IMR-90 (cell line): ENCODE data around the gene VAC14. TPM values are rescaled to one million over a fixed set of nuclear protein-coding genes. Genes with fewer than 3 reads are reported as not detected.
A peak's percentile ranks its signal among the peaks of the same experiment; 100 is the strongest.

Source experiments
- ATAC-seq: fragments of 200-7000 bp; cut with Tn5 transposase; 2 replicates; pipeline ENCODE4 v1.9.1; 2020; ENCODE audit warnings: low read depth, mild to moderate bottlenecking, moderate library complexity
- BruUV-seq: library from RNA; stranded (reverse); fragments of 400-500 nt; replicated peaks from 2 replicates; lab custom pipeline; 2021; lab: Mats Ljungman, UMichigan
- CTCF ChIA-PET: fragments of 300-600 bp; formaldehyde crosslinking; extraction: SDS; loops from one replicate; lab custom pipeline; 2021; ENCODE audit warnings: antibody characterized with exemption; lab: Yijun Ruan, JAX
- POLR2A ChIA-PET: fragments of 300-600 bp; sonication (Branson Sonifier 250); formaldehyde crosslinking; loops from one replicate; lab custom pipeline; 2022; ENCODE audit warnings: antibody characterized with exemption; ENCODE audit not compliant: unreplicated experiment; lab: Charles Lee
- DNase-seq: peaks from one replicate; pipeline ENCODE4 v3.0.0; 2013
- H2AFZ ChIP-seq: replicated peaks from 2 replicates; pipeline ENCODE3; 2013; ENCODE audit warnings: low read length, mild to moderate bottlenecking; ENCODE audit not compliant: poor library complexity
- H2AK5ac ChIP-seq: 2 replicates; pipeline ENCODE4 v1.6.1; 2013; ENCODE audit warnings: low read depth, low read length, inconsistent platforms
- H2AK9ac ChIP-seq: replicated peaks from 2 replicates; pipeline ENCODE3; 2013; ENCODE audit warnings: mild to moderate bottlenecking, low read depth, low read length, moderate library complexity; ENCODE audit not compliant: poor library complexity
- H2BK120ac ChIP-seq: 2 replicates; pipeline ENCODE4 v1.6.1; 2013; ENCODE audit warnings: low read depth, low read length, inconsistent platforms
- H2BK15ac ChIP-seq: 3 replicates; pipeline ENCODE4 v1.6.1; 2013; ENCODE audit warnings: low read depth, low read length, inconsistent platforms
- H2BK20ac ChIP-seq: 2 replicates; pipeline ENCODE4 v1.6.1; 2013; ENCODE audit warnings: low read depth, mild to moderate bottlenecking, inconsistent platforms, low read length, moderate library complexity
- H2BK5ac ChIP-seq: 2 replicates; pipeline ENCODE4 v1.6.1; 2013; ENCODE audit warnings: mild to moderate bottlenecking, low read depth, low read length, inconsistent platforms; ENCODE audit not compliant: poor library complexity, severe bottlenecking
- H3K14ac ChIP-seq: replicated peaks from 2 replicates; pipeline ENCODE4 v1.6.1; 2013; ENCODE audit warnings: low read depth, low read length, inconsistent platforms
- H3K18ac ChIP-seq: 2 replicates; pipeline ENCODE4 v1.6.1; 2013; ENCODE audit warnings: low read depth, low read length, control low read depth
- H3K23ac ChIP-seq: 2 replicates; pipeline ENCODE4 v1.6.1; 2013; ENCODE audit warnings: low read depth, low read length, inconsistent platforms
- H3K27ac ChIP-seq: 2 replicates; pipeline ENCODE4 v1.5.1; 2013; ENCODE audit warnings: mild to moderate bottlenecking, control low read depth, low read length; ENCODE audit not compliant: insufficient read depth
- H3K27me3 ChIP-seq: 2 replicates; pipeline ENCODE4 v1.6.1; 2013; ENCODE audit warnings: low read length; ENCODE audit not compliant: control insufficient read depth, insufficient read depth
- H3K36me3 ChIP-seq: 2 replicates; pipeline ENCODE4 v1.6.1; 2013; ENCODE audit warnings: low read length, mixed read lengths; ENCODE audit not compliant: control insufficient read depth, insufficient read depth
- H3K4ac ChIP-seq: 2 replicates; pipeline ENCODE4 v1.6.1; 2013; ENCODE audit warnings: low read depth, low read length, inconsistent platforms
- H3K4me1 ChIP-seq: 2 replicates; pipeline ENCODE4 v1.6.1; 2013; ENCODE audit warnings: low read length, mixed read lengths; ENCODE audit not compliant: control insufficient read depth, insufficient read depth
- H3K4me2 ChIP-seq: 2 replicates; pipeline ENCODE4 v1.6.1; 2013; ENCODE audit warnings: low read depth, mild to moderate bottlenecking, control low read depth, low read length, moderate library complexity
- H3K4me3 ChIP-seq: 2 replicates; pipeline ENCODE4 v1.5.1; 2013; ENCODE audit warnings: low read depth, mild to moderate bottlenecking, control low read depth, low read length, moderate library complexity; ENCODE audit not compliant: insufficient read depth
- H3K56ac ChIP-seq: 2 replicates; pipeline ENCODE4 v1.6.1; 2013; ENCODE audit warnings: low read length, inconsistent platforms; ENCODE audit not compliant: insufficient read depth; ENCODE audit errors: extremely low read depth
- H3K79me1 ChIP-seq, 2 experiments: 2 replicates each; pipeline ENCODE4 v1.6.1; 2013; ENCODE audit warnings: low read length in 2 of 2, inconsistent platforms in 1 of 2, low read depth in 1 of 2
- H3K9ac ChIP-seq: 2 replicates; pipeline ENCODE4 v1.6.1; 2013; ENCODE audit warnings: low read depth, low read length, control low read depth
- H3K9me1 ChIP-seq: 2 replicates; pipeline ENCODE4 v1.6.1; 2013; ENCODE audit warnings: low read length, inconsistent platforms; ENCODE audit not compliant: insufficient read depth
- H3K9me3 ChIP-seq: 2 replicates; pipeline ENCODE4 v1.6.1; 2013; ENCODE audit warnings: low read length; ENCODE audit not compliant: control insufficient read depth, insufficient read depth
- H4K20me1 ChIP-seq: 2 replicates; pipeline ENCODE4 v1.6.1; 2013; ENCODE audit warnings: low read length, inconsistent platforms; ENCODE audit not compliant: insufficient read depth
- H4K5ac ChIP-seq: 2 replicates; pipeline ENCODE4 v1.6.1; 2013; ENCODE audit warnings: mild to moderate bottlenecking, low read depth, low read length, control low read depth
- H4K8ac ChIP-seq, 2 experiments: 2 replicates each; pipeline ENCODE4 v1.6.1; 2013; ENCODE audit warnings: low read depth in 2 of 2, low read length in 2 of 2, control low read depth in 1 of 2, inconsistent platforms in 1 of 2
- H4K91ac ChIP-seq: 2 replicates; pipeline ENCODE4 v1.6.1; 2013; ENCODE audit warnings: low read depth, low read length, inconsistent platforms; ENCODE audit not compliant: insufficient read depth
- CEBPB ChIP-seq: IDR thresholded peaks from 2 replicates; pipeline ENCODE4 v1.6.1; 2012; ENCODE audit warnings: low read depth, low read length, improper control_type of control experiment
- MXI1 ChIP-seq: IDR thresholded peaks from 2 replicates; pipeline ENCODE4 v1.6.1; 2012; ENCODE audit warnings: low read depth, mild to moderate bottlenecking, low read length, moderate library complexity, borderline replicate concordance
- WGBS, 2 experiments: methylation state at CpG; one replicate each; pipeline versions ENCODE4 v1.1.5 to v1.1.7; 2013; ENCODE audit warnings: missing lambda C conversion rate in 2 of 2; ENCODE audit not compliant: insufficient read length in 1 of 2; ENCODE audit errors: extremely low coverage in 2 of 2; 5-methylcytosine and 5-hydroxymethylcytosine counted together
- dilution Hi-C: fragments of 300-500 bp; cut with HindIII; formaldehyde crosslinking; loops from one replicate; pipeline ENCODE4 v1.14.3; 2018; ENCODE audit warnings: low sequenced_read_pairs; ENCODE audit not compliant: unreplicated experiment
- in situ Hi-C: fragments of 300-500 bp; cut with MboI; formaldehyde crosslinking; loops from 3 replicates; pipeline ENCODE4 v1.14.3; 2019; ENCODE audit warnings: low sequenced_read_pairs, inconsistent platforms, mixed read lengths
- intact Hi-C: fragments of 100-400 bp; cut with micrococcal nuclease; formaldehyde crosslinking; loops from 2 replicates; pipeline ENCODE4 v1.10.0; 2022
- polyA plus RNA-seq, 3 experiments: library from polyadenylated mRNA; depleted of rRNA; stranded (reverse); fragments of >200 nt; gene quantifications; 2 replicates each; pipeline ENCODE4 v1.2.3, GENCODE V29; 2012; ENCODE audit warnings: low replicate concordance in 1 of 3
- total RNA-seq: library from RNA; depleted of rRNA; stranded (reverse); fragments of >200 nt; gene quantifications from 2 replicates; pipeline ENCODE4 v1.2.3, GENCODE V29; 2012
- TF ChIP-seq, protein P1 (sequence below): fragments of 150-350 bp; IDR thresholded peaks from 2 replicates; pipeline ENCODE4 v1.6.1; 2017; ENCODE audit warnings: mild to moderate bottlenecking, antibody characterized with exemption, low read length, low read depth

Gene VAC14
- total and polyA plus RNA-seq, 2 of the 4 experiments (the other 2 are of a cell fraction), result 21.1 to 40.2 TPM

DNA sequence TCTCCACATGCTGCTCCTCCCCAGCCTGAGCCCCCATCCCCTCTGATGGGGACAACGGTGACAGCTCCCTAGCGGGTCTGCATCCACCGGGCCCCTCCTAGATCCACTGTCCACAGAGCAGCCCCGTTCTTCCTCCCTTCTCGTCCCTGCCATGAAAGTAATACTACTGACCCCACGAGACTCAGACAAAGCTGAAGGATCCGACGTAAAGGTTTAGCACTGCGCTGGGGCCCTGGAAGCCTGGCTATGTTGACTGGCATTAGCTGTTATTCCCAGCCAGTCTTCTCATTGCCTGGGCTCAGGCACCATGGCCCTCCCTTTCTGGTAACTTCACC is 30.7 kb downstream of the VAC14 start:
- H3K27ac ChIP-seq, result no peak overlapping the region
- BruUV-seq, result no TSS peak
- H3K14ac ChIP-seq, result no peak overlapping the region
- no peaks in the 10 kb centered on the region for H3K9me3 ChIP-seq
- ATAC-seq, result no peak
- no peak for DNase-seq
- peak overlapping the region; percentile 43; the same call in 1 of the 3 replicates for H2BK15ac ChIP-seq
- H3K36me3 ChIP-seq, result peaks cover 26% of the 10 kb centered on the region
- no peak overlapping the region for H2AFZ ChIP-seq
- no peak overlapping the region for H3K4me2 ChIP-seq
- H3K9me1 ChIP-seq, result peaks cover 7% of the 10 kb centered on the region
- H2BK20ac ChIP-seq, result peak overlapping the region; percentile 23; the same call in 1 of the 2 replicates
- H3K4me1 ChIP-seq, result peaks cover 7% of the 10 kb centered on the region
- H3K79me1 ChIP-seq, result peaks cover 0 to 19% of the 10 kb centered on the region in 2 experiments; a peak in 1 of 4 replicates
- H4K8ac ChIP-seq, result 0 out of 4 replicates have a peak overlapping the region, but pooled peaks of 1 of the 2 experiments have one; percentile 1
- no peak overlapping the region for H3K9ac ChIP-seq
- no peak overlapping the region for H3K18ac ChIP-seq
- H3K27me3 ChIP-seq, result no peaks in the 10 kb centered on the region
- TF ChIP-seq CEBPB (no peak), MXI1 (no peak)
- TF ChIP-seq, protein P1, sequence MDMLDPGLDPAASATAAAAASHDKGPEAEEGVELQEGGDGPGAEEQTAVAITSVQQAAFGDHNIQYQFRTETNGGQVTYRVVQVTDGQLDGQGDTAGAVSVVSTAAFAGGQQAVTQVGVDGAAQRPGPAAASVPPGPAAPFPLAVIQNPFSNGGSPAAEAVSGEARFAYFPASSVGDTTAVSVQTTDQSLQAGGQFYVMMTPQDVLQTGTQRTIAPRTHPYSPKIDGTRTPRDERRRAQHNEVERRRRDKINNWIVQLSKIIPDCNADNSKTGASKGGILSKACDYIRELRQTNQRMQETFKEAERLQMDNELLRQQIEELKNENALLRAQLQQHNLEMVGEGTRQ, result no peak
- POLR2A ChIA-PET, result no interaction called here
- H3K23ac ChIP-seq, result no peak overlapping the region
- no peak overlapping the region for H3K4me3 ChIP-seq
- H2BK5ac ChIP-seq, result no peak overlapping the region
- H2AK9ac ChIP-seq, result peak overlapping the region; percentile 48
- H4K20me1 ChIP-seq, result no peaks in the 10 kb centered on the region; the same call in 1 of the 2 replicates
- H4K91ac ChIP-seq, result no peak overlapping the region
- peak overlapping the region; percentile 25; the same call in 1 of the 2 replicates for H2BK120ac ChIP-seq
- in situ Hi-C loops, result loop anchor here (10.0 kb wide), 1 partner anchor 235 kb away; no protein-coding TSS in a partner anchor
- 92% methylated on average over 7 of the region's 9 CpGs; no CpG with 5 or more reads in 1 of the 2 experiments for WGBS, 2 experiments
- peak overlapping the region; percentile 73 for H3K4ac ChIP-seq
- CTCF ChIA-PET, result interaction anchor here (0.5 to 2.0 kb wide), 10 partner anchors 9 to 246 kb away, joined by 3 to 12 read pairs (median 6); no protein-coding TSS in a partner anchor
- intact Hi-C loops, result loop anchor here (2.0 to 10.0 kb wide), 4 partner anchors 31 to 585 kb away; partner anchors contain the start of gene CALB2
- H3K56ac ChIP-seq, result no peak overlapping the region
- no peak overlapping the region for H4K5ac ChIP-seq
- dilution Hi-C loops, result no loop called here
- H2AK5ac ChIP-seq, result peak overlapping the region; percentile 72
